ENCODE measurements around the gene STAT4.

Gene STAT4

GRCh38 chr2:191045141-191045540 is 105.7 kb downstream of the STAT4 start:
- Histone ChIP-seq H3K4me2 (ENCODE audit: low read depth, low read length) (no peak overlapping the region), H3K79me2 (ENCODE audit: low read length) (no peaks in the 10 kb centered on the region), H3K27me3 (replicated peaks; ENCODE audit: insufficient read depth, low read length) (no peaks in the 10 kb centered on the region), H3K9me2 (replicated peaks; ENCODE audit: insufficient read depth, low read length) (no peaks in the 10 kb centered on the region), H3K27ac (ENCODE audit: low read length) (no peak overlapping the region), H3K4me3 (ENCODE audit: low read length) (no peak overlapping the region), H4K20me1 (ENCODE audit: insufficient read depth, low read length) (no peaks in the 10 kb centered on the region), H3K9ac (ENCODE audit: low read length) (no peak overlapping the region), H3K36me3 (replicated peaks; ENCODE audit: insufficient read depth, low read length) (no peaks in the 10 kb centered on the region), H2AFZ (ENCODE audit: low read length) (no peak overlapping the region), H3K4me1 (ENCODE audit: low read length) (no peaks in the 10 kb centered on the region), H3F3A (ENCODE audit: insufficient read depth, low read length) (no peaks in the 10 kb centered on the region), H3K9me3 (replicated peaks; ENCODE audit: insufficient read depth, low read length) (no peaks in the 10 kb centered on the region)
- TF ChIP-seq EZH2 (optimal IDR thresholded peaks at IDR 0.05; ENCODE audit: low read depth, low read length), result no peak
- TF ChIP-seq CTCF (IDR thresholded peaks at IDR 0.05; ENCODE audit: low read length), result no peak
- no peak for TF ChIP-seq EZH2phosphoT487 (IDR thresholded peaks at IDR 0.05; ENCODE audit: low read length)
- DNase-seq, result no peak

GRCh38 chr2:191043438-191043837 is 107.4 kb downstream of the STAT4 start:
- no peak overlapping the region for H3K4me2 ChIP-seq (ENCODE audit: low read depth, low read length)

GRCh38 chr2:191041418-191042161 is 109.2 kb downstream of the STAT4 start:
- no peak overlapping the region for H3K4me2 ChIP-seq (ENCODE audit: low read depth, low read length)
- H3K4me1 ChIP-seq (ENCODE audit: low read length), result peaks cover 11% of the 10 kb centered on the region
- H2AFZ ChIP-seq (ENCODE audit: low read length), result no peak overlapping the region
- no peak overlapping the region for H3K9ac ChIP-seq (ENCODE audit: low read length)
- TF ChIP-seq EZH2 (optimal IDR thresholded peaks at IDR 0.05; ENCODE audit: low read depth, low read length) (no peak), CTCF (IDR thresholded peaks at IDR 0.05; ENCODE audit: low read length) (no peak), EZH2phosphoT487 (IDR thresholded peaks at IDR 0.05; ENCODE audit: low read length) (no peak)
- no peaks in the 10 kb centered on the region for H3K36me3 ChIP-seq (replicated peaks; ENCODE audit: insufficient read depth, low read length)
- H3K9me3 ChIP-seq (replicated peaks; ENCODE audit: insufficient read depth, low read length), result no peaks in the 10 kb centered on the region
- no peaks in the 10 kb centered on the region for H4K20me1 ChIP-seq (ENCODE audit: insufficient read depth, low read length)
- H3K4me3 ChIP-seq (ENCODE audit: low read length), result no peak overlapping the region
- H3K27ac ChIP-seq (ENCODE audit: low read length), result no peak overlapping the region
- no peaks in the 10 kb centered on the region for H3K79me2 ChIP-seq (ENCODE audit: low read length)
- no peak for DNase-seq
- no peaks in the 10 kb centered on the region for H3K27me3 ChIP-seq (replicated peaks; ENCODE audit: insufficient read depth, low read length)
- no peaks in the 10 kb centered on the region for H3K9me2 ChIP-seq (replicated peaks; ENCODE audit: insufficient read depth, low read length)
- no peaks in the 10 kb centered on the region for H3F3A ChIP-seq (ENCODE audit: insufficient read depth, low read length)

More at GRCh38 chr2:191043438-191043837, 107.4 kb downstream of the STAT4 start:
- H3K27me3 ChIP-seq (replicated peaks; ENCODE audit: insufficient read depth, low read length), result no peaks in the 10 kb centered on the region
- no peak overlapping the region for H3K27ac ChIP-seq (ENCODE audit: low read length)
- no peaks in the 10 kb centered on the region for H3F3A ChIP-seq (ENCODE audit: insufficient read depth, low read length)
- H3K79me2 ChIP-seq (ENCODE audit: low read length), result no peaks in the 10 kb centered on the region
- H4K20me1 ChIP-seq (ENCODE audit: insufficient read depth, low read length), result no peaks in the 10 kb centered on the region
- H3K4me1 ChIP-seq (ENCODE audit: low read length), result peaks cover 6% of the 10 kb centered on the region
- no peak overlapping the region for H3K9ac ChIP-seq (ENCODE audit: low read length)
- no peaks in the 10 kb centered on the region for H3K9me3 ChIP-seq (replicated peaks; ENCODE audit: insufficient read depth, low read length)
- H3K4me3 ChIP-seq (ENCODE audit: low read length), result no peak overlapping the region
- H3K9me2 ChIP-seq (replicated peaks; ENCODE audit: insufficient read depth, low read length), result no peaks in the 10 kb centered on the region
- no peaks in the 10 kb centered on the region for H3K36me3 ChIP-seq (replicated peaks; ENCODE audit: insufficient read depth, low read length)
- no peak overlapping the region for H2AFZ ChIP-seq (ENCODE audit: low read length)
- no peak for TF ChIP-seq EZH2phosphoT487 (IDR thresholded peaks at IDR 0.05; ENCODE audit: low read length)
- no peak for TF ChIP-seq CTCF (IDR thresholded peaks at IDR 0.05; ENCODE audit: low read length)
- no peak for TF ChIP-seq EZH2 (optimal IDR thresholded peaks at IDR 0.05; ENCODE audit: low read depth, low read length)
- DNase-seq, result no peak

Data from MM.1S (cell line).